HFF-Myc (cell line): ENCODE results near the gene RGS12.
A peak's percentile ranks its signal among the peaks of the same experiment; 100 is the strongest.

Experiments used
- DNase-seq: peaks from one replicate; pipeline ENCODE4 v3.0.0-alpha.2; 2011; ENCODE audit warnings: low read depth; ENCODE audit errors: extremely low read depth
- H3K4me3 ChIP-seq: replicated peaks from 2 replicates; pipeline ENCODE4 v1.5.1; 2011; ENCODE audit warnings: low read depth, mild to moderate bottlenecking, control low read depth, low read length
- CTCF ChIP-seq: IDR thresholded peaks from 2 replicates; pipeline ENCODE4 v1.5.1; 2012; ENCODE audit warnings: mild to moderate bottlenecking, low read depth, low read length, control low read depth; ENCODE audit errors: missing control alignments

RGS12 gene

GRCh38 chr4:3290889-3291321, 1.9 kb upstream of the RGS12 start:
- DNase-seq = no peak

GRCh38 chr4:3291411-3291968, 1.3 kb upstream of the RGS12 start:
- TF ChIP-seq CTCF = no peak
- DNase-seq = no peak
- H3K4me3 ChIP-seq = peak overlapping the region; percentile 71

More at GRCh38 chr4:3290889-3291321, 1.9 kb upstream of the RGS12 start:
- no peak for TF ChIP-seq CTCF
- no peak overlapping the region for H3K4me3 ChIP-seq

- no peak for TF ChIP-seq CTCF
- H3K4me3 ChIP-seq = peak overlapping the region; percentile 71
- no peak for DNase-seq
Observed at GRCh38 chr4:3291969-3292570, 751 bp upstream of the RGS12 start.

- peak overlapping the region; percentile 62 for H3K4me3 ChIP-seq
- TF ChIP-seq CTCF = no peak
- no peak for DNase-seq
Observed at GRCh38 chr4:3293401-3294391, 875 bp downstream of the RGS12 start.

- peak overlapping the region; percentile 62 for H3K4me3 ChIP-seq
- TF ChIP-seq CTCF = no peak
- no peak for DNase-seq
Observed at GRCh38 chr4:3294401-3295241, 1.8 kb downstream of the RGS12 start.
